ENCODE results near the gene LRRC32.
"Not testable (repeated sequence)": the region's sequence is repeated elsewhere in the genome, so short reads cannot be mapped to it uniquely, and the experiment has no call there.

LRRC32 gene

DNA sequence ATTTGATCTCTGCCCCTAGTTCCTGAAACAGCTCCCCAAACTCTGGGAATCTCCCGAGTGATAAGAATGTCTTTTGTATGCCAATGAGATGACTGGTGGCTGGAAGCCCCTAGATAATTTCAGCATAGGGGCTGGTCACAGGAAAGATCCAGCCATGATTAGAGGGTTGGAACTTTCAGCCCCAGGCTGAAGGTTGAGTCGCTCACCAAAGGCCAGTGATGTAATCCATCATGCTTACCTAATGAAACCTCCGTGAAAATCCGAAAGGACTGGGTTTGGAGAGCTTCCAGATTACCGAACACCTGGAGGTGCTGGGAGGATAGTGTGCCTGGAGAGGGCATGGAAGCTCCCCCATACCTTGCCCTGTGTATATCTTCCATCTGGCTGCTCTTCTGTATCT lies 26.0 kb downstream of the LRRC32 start:
- no peak for DNase-seq

DNA sequence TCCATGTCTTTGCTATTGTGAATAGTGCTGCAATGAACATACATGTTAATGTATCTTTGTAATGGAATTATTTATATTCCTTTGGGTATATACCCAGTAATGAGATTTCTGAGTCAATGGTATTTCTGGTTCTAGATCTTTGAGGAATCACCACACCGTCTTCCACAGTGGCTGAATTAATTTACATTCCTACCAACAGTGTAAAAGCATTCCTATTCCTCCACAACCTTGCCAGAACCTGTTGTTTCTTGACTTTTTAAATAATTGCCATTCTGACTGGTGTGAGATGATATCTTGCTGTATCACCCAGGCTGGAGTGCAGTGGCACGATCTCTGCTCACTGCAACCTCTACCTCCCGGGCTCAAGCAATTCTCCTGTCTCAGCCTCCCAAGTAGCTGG lies 26.8 kb downstream of the LRRC32 start:
- not testable (repeated sequence) for DNase-seq

DNA sequence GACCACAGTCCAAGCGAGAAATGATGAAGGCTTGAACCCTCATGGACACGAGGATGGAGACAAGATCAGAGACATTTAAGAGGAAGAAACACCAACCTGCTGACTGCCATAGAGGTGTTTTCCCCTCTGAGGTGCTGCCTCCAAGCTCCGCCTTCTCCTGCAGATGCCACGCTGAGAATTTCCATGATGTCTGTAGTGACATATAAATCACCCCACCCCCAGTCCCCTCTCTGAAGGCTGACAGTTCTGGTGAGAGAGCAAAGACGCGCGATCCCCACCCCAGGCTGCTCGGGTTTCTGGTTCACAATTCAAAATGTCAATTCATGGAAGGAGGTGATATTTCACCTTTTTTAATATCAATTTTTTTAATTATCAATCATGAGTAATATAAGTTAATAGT lies 28.2 kb downstream of the LRRC32 start:
- DNase-seq: peak in 1 of 2 donors; percentile 35

DNA sequence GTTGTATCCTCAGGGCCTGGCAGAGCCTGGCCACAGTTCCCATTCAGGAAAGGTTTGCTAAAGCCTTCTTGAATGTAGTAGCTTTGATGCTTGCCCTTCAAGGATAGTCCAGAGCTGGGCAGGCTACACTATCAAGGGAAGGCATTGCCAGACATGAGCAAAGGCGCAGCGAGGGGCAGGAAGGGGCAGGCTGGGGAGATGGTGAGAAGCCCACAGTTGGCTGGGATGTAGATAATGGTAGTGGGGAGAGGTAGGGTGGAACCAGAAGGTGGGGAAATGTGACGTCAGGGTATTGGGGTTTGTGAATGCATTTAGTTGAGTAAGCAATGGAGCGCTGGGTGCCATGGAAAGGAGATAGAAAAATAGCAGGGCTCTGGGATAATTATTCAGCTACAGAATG lies 28.6 kb downstream of the LRRC32 start:
- DNase-seq: no peak

DNA sequence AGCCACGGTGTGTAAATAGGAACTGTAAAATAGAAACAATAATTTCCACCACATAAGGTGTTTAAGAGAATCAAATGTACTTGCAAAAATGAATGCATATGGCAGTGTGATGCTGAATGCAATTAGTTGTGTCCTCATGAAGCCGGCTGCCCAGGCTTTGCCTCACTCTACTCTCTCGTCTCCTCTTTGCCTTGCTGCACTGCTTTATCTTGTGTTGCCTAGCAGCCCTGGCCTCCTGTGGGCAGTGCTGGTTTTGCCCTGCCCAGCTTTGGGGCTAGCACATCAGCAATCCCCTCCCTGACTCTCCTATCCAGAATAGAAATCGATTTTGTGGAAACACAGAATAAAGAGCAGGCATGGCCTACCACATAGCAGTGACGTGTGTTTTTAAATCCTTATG lies 30.0 kb downstream of the LRRC32 start:
- peak in 1 of 2 donors; percentile 9 for DNase-seq

DNA sequence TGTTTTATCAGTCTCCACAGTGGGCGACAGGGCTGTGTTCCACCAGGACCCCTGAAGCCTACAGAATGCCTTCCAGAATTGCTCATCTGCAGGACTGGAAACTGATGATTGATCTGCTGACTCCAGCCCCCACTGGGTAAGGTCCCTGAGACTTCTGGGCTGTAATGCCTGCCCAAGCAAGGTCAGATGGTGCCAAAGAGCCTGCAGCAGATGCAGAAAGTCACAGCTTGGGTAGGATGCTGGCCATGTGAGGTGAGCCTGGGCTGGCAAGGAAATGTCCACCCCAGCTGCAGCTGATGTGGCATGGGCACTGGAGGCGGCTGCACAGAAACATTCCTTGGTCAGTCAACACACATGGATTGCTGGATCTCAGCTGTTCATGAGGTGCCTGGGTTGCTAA lies 30.9 kb downstream of the LRRC32 start:
- DNase-seq: peak in 1 of 2 donors; percentile 9

DNA sequence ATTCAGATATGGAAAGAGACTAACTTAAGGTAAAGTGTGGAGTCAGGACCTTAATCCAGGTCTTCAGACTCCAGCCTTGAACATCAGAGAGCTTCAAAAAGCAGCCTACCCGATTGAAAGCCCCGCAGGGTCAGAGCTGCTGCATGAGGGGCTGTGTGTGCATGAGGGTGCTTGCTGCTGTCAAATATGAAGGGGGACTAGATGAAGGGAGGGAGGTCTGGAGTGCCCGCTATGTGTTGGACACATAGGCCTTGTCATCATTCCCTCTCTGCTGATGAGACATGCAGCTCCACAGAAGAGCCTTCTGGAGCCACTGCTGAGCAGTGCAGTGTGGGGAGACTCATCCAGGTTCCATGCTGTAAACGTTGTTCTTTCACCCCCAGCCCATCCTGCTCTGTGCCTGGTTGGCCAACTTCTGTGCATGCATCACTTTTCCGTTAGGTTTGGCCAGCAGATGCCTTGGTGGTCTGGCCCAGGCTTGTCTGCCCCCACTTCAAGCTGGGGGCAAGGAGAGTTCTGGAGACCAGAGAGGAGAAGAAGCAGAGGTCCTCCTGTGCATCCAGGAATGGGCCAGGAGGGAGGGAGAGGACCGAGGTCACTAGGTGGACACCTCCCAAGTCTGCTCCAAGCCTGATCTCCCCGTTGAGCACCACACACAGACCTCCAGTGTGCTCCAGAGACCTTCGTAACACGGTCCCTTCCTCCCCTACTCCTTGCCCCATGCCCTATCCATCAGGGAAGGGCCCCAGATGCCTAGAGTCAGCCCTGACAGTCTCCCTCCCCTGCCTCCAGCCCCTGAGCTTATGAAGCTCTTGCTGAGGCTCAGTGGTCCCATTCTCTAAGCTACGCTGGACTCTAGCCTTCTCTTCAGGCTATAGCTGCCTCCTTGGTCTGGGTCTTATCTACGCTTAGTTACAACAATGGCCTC lies 32.0 kb downstream of the LRRC32 start:
- DNase-seq: peak in 1 of 2 donors; percentile 8

DNA sequence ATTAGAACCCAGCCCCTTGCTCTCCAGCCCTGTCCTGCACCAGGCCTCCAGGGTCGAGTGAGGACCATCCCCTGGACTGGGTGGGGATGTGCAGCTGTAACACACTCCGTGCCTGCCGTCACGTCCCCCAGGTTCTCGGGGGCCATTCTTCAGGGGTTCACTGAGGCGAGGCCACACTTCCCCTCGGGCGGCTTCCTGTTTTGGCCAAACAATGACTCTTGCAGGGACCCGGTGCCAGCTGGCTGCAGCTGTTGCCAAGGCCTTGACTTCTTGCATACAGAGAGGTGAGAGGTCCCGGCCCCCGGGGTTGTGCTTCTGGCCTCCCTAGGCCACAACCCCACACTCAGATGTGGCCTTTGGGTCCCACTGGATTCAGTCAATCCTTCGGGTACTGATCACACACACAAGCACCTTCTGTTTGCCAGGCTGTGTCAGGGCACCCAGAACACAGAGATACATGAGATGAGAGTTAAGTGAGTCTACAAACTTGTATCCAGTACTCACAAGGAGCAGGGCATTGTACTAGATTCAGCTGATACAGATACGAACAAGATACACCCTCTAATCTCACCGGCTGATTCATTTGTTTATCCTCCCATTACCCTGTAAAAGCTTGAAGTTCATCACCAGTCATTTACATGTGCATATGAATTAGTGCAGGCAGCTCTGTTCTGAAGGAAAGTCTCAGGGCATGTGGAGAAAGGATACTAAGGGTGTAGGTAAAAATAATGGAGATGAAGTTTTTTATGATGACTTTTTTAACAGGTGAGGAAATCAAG lies 32.9 kb downstream of the LRRC32 start:
- DNase-seq: no peak

DNA sequence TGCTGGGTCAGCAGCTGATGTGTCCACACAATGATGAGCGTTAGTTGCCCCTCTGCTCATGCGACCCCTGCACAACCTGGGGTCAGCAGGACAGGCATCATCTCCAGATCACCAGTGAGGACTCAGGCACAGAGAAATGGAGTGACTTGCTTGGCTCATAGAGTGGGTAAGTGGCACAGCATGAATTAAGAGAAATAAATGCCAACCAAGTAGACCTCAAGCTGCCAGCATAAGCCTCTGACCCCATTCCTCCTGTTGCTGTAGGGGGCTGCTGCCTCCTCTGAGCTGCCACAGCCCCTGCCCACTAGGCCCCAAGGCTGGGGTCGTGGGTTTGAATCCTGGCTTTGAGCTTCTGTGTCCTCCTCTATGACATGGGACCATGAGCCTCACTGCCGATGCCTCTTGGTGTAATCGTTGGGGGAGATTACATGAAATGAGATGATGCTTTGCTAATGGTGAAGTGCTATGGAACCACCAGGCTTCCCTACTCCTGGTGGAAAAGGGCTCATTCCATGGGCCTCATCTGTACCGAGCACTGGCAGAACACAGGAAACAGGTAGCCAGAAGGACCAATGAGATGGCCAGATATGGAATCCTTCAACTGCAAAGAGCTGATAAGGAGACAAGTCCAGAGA lies 33.6 kb downstream of the LRRC32 start:
- DNase-seq: no peak

DNA sequence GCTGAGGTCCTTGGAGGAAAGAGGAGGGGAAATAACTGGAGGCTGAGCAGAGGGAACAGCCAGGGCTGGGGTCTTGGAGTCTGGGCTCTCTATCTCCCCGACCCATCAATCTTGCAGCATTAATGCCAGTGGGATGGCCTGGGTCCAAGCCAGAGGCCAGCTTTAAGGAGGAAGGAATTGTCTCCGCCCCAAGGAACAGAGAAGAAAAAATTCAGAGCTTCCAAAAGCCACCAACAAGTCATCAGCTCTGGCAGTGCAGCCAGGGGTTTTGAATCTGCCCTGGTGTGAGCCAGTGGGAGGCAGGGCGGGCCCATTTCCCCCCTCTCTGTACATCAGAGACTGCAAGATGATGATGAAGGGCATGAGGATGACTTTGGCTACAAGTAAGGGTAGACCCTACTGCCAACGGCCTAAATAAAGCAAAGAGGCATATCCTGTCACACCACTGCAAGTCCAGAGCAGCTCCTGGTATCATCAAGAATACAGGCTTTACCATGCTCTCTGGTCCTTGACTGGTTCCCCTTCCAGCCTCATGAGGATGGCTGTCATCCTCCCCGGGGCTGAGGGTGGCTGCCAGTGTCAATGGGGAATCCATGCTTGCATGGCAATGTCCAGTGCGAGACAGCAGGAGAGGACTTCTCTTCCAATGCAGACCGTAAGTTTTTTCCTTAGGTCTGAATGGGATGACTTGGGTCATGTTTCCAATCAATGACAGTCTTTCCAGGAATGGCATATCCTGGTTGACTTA lies 34.4 kb downstream of the LRRC32 start:
- DNase-seq: no peak

DNA sequence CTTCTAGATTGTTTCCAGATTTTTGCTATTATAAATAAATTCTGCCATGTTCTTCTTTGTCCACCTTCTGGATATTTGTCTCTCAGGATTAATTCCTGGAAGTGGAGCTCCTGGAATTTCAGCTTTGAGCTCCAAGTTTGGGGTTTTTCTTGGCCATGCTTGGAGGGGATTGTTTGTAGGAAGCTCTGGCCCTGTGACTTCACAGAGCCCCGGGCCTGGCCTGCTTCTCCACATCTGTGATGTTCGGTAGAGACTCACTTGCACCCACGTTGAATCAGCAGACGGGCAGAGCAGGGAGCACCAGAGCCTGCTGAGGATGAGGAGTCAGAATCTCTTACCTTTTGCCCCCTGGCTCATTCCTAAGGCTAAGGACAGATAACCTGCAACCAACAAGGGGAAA lies 35.7 kb downstream of the LRRC32 start:
- DNase-seq: no peak

DNA sequence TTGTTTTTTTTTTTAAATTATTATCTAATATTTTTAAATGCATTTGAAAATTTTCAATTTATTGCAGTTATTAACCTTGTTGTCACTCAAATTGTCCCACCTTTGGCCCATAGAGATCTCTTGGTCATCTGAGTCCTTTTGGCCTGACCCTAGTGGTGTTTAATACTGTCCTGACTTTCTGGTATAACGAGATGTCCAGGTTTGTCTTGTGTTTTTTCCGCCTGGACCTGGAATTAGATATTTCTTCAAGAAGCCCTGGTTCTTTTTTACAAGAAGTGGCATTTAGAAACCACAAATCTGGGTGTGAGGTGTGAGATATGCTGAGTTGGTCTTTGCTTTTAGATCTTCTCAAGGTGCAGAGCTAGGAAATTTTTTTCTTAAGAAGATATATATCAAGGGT lies 38.1 kb downstream of the LRRC32 start:
- no peak for DNase-seq

DNA sequence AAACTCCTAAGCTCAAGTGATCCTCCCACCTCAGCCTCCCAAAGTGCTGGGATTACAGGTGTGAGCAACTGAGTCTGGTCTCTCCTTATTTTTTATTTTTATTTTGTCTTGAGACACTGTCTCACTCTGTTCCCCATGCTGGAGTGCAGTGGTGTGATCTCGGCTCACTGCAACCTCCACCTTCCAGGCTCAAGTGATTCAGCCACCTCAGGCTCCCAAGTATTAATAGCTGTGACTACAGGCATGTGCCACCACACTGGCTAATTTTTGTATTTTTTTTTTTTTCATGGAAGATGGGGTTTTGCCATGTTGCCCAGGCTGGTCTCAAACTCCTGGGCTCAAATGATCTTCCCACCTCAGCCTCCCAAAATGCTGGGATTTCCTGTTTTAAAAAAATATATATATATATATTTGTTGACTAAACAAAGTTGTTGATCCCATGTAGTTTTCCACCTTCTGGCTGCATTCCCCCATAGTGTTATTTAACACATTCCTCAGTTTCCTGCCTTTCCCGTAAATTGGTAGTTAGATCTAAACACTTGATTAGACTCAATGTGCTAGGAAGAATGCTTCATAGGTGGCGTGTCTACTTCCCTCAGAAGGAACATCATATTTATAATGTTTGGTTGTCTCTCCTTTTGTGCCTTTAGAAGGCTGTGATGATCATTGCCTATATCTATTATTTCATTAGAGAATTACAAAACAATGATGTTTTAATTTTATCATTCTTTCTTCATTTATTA lies 38.8 kb downstream of the LRRC32 start:
- no peak for DNase-seq

DNA sequence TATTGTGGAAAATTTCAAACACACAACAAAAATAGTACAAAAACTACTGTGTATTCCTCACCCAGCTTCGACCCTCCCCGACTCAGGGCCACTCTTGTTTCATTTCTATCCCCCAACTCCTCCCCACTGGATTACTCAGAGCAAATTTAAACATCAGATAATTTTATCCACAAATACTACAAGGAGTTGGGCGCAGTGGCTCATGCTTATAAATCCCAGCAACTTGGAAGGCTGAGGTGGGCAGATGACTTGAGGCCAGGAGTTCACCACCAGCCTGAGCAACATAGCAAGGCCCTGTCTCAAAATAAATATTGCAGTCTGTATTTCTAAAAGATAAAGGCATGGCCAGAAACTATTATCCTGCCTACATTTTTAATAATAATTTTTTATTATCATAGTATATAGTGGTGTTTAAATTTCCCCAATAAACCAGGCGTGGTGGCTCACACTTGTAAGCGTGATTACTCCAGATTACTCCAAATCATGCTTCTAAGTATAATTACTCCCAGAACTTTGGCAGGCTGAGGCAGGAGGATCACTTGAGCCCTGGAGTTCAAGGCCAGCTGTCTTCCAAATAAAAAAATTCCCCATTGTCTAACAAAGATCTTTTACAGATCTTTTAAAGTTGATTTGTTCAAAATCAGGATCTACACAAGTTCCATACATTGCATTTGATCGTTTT lies 39.8 kb downstream of the LRRC32 start:
- DNase-seq: no peak

DNA sequence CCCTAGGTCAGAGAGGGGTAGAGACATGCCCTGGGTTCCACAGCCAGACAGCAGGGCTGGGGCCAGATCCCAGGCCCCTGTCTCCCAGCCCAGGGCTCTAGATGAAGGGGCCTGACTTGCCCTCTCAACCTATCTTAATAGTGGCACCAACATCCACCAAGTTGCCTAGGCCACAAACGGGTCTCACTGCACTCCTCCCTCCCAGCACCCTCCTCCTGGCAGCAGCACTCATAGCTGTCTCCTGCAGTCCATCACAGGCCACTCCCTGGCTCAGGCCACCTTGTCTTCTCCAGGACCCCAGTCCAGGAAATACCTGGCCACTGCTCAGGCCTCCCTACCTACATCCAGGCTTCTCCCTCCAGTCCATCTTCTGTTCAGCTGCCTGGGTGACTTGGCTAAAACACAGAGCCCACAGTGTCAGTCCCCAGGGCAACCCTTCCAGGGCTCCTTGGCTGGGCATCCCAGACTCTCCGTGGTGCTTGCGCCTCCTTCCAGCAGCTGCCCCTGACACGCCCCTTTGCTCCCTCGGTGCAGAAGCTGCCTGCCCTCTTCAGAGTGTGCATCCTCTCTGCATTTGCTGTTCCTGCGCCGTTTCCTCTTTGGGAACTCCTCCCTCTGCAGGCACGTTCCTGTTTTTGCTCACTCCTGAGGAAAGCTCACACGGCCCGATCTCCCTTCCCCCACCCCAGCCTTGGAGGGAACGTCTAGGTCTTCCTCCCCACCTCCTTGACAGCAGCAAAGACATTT lies 40.5 kb downstream of the LRRC32 start:
- peak in 1 of 2 donors; percentile 13 for DNase-seq

DNA sequence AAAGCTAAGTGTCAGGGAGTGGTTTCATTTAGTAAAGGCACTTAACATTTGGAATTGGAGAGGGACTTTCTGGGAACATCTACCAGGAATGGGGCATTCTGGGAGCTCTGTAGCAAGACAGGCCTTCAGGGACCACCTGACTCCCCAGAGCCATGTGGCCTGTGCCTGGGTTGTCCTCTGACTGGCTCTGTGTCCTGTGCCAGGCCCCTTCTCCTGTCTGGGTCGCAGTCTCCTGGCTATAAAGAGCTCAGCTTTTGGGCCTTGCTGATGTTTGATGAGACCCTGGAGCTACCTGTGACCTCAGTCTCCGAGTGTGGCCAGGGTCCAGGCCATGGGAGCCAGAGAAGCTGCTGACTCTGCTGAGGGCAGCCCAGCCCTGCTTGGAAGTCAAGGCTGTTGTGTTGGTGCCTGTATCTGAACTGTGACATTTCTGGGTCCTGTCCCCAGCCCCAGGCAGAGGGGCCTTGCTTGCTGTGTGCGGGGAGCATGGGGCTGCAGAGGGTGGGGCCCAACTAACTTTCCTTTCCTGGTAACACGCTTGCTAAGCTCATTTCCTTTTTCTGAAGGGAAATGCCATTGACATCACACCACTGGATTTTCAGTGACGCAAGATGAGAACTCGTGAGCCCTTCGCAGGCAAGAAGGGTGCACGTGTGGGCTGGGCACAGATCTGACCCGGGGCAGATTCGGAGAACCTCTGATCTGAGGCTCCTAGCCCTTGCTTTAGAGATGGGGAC lies 41.3 kb downstream of the LRRC32 start:
- DNase-seq: peak in 1 of 2 donors; percentile 11

DNA sequence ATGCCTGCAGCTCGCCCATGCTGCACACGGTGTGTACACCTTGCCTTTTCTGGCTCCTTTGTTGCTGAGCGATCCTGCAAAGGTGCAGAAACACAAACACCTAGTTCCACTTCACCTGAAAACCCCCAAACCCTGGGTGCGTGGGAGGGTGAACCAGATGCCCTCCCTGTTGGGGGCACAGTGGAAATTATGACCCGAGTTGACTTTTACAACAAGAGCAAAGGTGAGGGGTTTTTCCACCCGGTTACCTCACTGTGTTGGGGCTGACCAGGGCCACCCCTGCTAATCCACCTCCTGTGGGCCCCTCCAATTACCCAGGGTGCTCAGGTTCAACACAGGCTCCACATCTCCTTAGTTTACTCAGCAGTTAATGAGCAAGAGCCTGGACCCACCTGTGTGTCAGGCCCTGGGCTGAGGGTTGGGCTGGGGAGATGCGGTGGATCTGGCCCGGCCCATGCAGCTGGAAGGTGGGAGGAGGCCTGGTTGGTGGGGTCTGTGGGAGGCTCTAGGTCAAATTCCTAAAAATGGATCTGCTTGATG lies 42.1 kb downstream of the LRRC32 start:
- peak; percentile 27 to 43 for DNase-seq

DNA sequence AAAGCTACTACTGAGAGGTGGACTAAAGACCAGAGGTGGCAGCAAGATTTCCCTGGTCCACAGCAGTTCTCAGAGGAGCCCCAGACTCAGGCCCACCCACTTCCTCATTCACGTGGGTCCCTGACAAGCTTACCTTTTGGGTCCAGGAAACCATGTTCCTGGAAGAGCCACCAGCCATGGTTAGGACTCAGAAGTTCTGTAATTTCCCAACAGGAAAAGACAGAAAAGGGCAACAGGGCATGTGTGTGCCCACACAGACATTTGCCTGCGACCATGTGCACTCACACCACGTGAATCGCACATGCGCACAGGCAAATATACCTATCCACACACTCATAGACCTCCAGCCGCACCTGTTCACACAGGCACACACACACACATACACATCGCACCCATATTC lies 42.9 kb downstream of the LRRC32 start:
- no peak for DNase-seq

DNA sequence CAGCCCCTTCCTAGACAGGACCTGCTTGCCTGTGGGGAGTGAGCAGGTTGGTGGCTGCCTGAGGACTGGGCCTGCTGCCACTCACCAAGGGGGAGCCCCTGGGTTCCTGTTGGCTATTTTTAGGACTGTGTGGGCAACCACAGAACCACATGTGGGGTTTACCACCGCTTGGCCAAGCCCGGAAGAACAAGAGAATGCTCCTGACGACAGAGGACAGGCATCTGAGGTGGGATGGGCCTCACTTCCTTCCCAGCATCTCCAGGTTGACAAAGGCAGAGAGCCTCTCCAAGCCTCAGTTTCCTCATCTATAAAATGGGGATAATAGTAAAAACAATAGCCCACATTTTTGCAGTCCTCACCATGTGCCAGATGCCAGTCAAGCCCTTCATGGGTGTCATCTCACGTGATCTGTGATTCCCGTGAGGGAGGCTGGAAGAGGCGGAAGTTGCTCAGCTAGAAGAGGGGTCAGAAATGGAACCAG lies 43.6 kb downstream of the LRRC32 start:
- peak; percentile 31 to 67 for DNase-seq
